NOMO-1 treated with dmso at 0.1 percent for 144 hours (cell line): ENCODE results near the gene PDE11A.

Source experiments
- DNase-seq: peaks from one replicate; lab custom pipeline; 2025; ENCODE audit not compliant: unreplicated experiment; lab: John Stamatoyannopoulos, UW

PDE11A gene

GRCh38 chr2:177675350-177675821 is 397.2 kb downstream of the PDE11A start:
- DNase-seq: no peak

- DNase-seq: no peak
These were observed 398.7 kb downstream of the PDE11A start for GRCh38 chr2:177673602-177674595.

- no peak for DNase-seq
These were observed 400.9 kb downstream of the PDE11A start for GRCh38 chr2:177671662-177672061.

- no peak for DNase-seq
These were observed 401.6 kb downstream of the PDE11A start for GRCh38 chr2:177670791-177671535.

- no peak for DNase-seq
These were observed 402.8 kb downstream of the PDE11A start for GRCh38 chr2:177669625-177670330.

GRCh38 chr2:177669201-177669600 is 403.4 kb downstream of the PDE11A start:
- DNase-seq: no peak

- DNase-seq: no peak
These were observed 404.0 kb downstream of the PDE11A start for GRCh38 chr2:177668617-177669016.

- DNase-seq: no peak
These were observed 405.0 kb downstream of the PDE11A start for GRCh38 chr2:177667626-177668025.

- DNase-seq: no peak
These were observed 406.2 kb downstream of the PDE11A start for GRCh38 chr2:177666408-177666807.

GRCh38 chr2:177665948-177666347 is 406.6 kb downstream of the PDE11A start:
- DNase-seq: no peak

- no peak for DNase-seq
These were observed 407.2 kb downstream of the PDE11A start for GRCh38 chr2:177665328-177665727.

GRCh38 chr2:177662895-177663294 is 409.7 kb downstream of the PDE11A start:
- DNase-seq: no peak

- no peak for DNase-seq
These were observed 411.8 kb downstream of the PDE11A start for GRCh38 chr2:177660742-177661141.

- no peak for DNase-seq
These were observed 414.3 kb downstream of the PDE11A start for GRCh38 chr2:177658309-177658708.

GRCh38 chr2:177651833-177652232 is 420.7 kb downstream of the PDE11A start:
- no peak for DNase-seq

- DNase-seq: no peak
These were observed 422.7 kb downstream of the PDE11A start for GRCh38 chr2:177649568-177650518.

- DNase-seq: no peak
These were observed 425.8 kb downstream of the PDE11A start for GRCh38 chr2:177646791-177647190.

- DNase-seq: no peak
These were observed 426.3 kb downstream of the PDE11A start for GRCh38 chr2:177646241-177646640.

- no peak for DNase-seq
These were observed 431.2 kb downstream of the PDE11A start for GRCh38 chr2:177641331-177641730.

GRCh38 chr2:177640423-177640822 is 432.2 kb downstream of the PDE11A start:
- DNase-seq: no peak
